Heart left ventricle (tissue), 16 donors: ENCODE measurements around the gene TANC2. TPM values are rescaled to one million over a fixed set of nuclear protein-coding genes. Genes with fewer than 3 reads are reported as not detected.

Experiments used
- ATAC-seq, 4 donors: fragments of 200-7000 bp; cut with Tn5 transposase; one replicate each; pipeline ENCODE4 v1.9.1; 2020 to 2022; ENCODE audit warnings: moderate library complexity in 4 of 4, mild to moderate bottlenecking in 3 of 4, moderate number of reproducible peaks in 1 of 4
- DNase-seq, 5 donors: peaks; one replicate each; pipeline ENCODE4 v3.0.0-alpha.2; 2020
- H3K27ac ChIP-seq, 12 donors: fragments of 200-600 bp; sonication (generic) in 4 of 12; one replicate each; pipeline versions ENCODE4 v1.5.0 to v1.8.0; 2016 to 2022; ENCODE audit warnings: mild to moderate bottlenecking in 2 of 12
- H3K27me3 ChIP-seq, 9 donors: fragments of 200-600 bp; sonication (generic) in 2 of 9; one replicate each; pipeline versions ENCODE4 v1.5.1 to v1.8.0; 2016 to 2022; ENCODE audit warnings: mild to moderate bottlenecking in 3 of 9
- H3K36me3 ChIP-seq, 9 donors: fragments of 200-600 bp; sonication (generic) in 2 of 9; one replicate each; pipeline versions ENCODE4 v1.5.0 to v1.8.0; 2018 to 2022; ENCODE audit warnings: mild to moderate bottlenecking in 2 of 9
- H3K4me1 ChIP-seq, 12 donors: fragments of 200-600 bp; sonication (generic) in 4 of 12; one replicate each; pipeline versions ENCODE4 v1.5.0 to v1.8.0; 2016 to 2022; ENCODE audit warnings: mild to moderate bottlenecking in 3 of 12
- H3K4me3 ChIP-seq, 12 donors: fragments of 200-600 bp; sonication (generic) in 4 of 12; one replicate each; pipeline versions ENCODE4 v1.5.0 to v1.8.0; 2017 to 2022; ENCODE audit warnings: mild to moderate bottlenecking in 9 of 12, moderate library complexity in 4 of 12
- H3K9me3 ChIP-seq, 12 donors: fragments of 200-600 bp; sonication (generic) in 4 of 12; one replicate each; pipeline versions ENCODE4 v1.5.0 to v1.8.0; 2016 to 2022; ENCODE audit warnings: mild to moderate bottlenecking in 1 of 12
- POLR2A ChIP-seq, 2 donors: fragments of 450-650 bp; IDR thresholded peaks; one replicate each; pipeline ENCODE4 v1.6.1; 2017; ENCODE audit warnings: antibody characterized with exemption in 2 of 2, mild to moderate bottlenecking in 2 of 2, moderate library complexity in 2 of 2
- WGBS, 4 donors: extraction: QIAGEN DNeasy Blood & Tissue Kit in 2 of 4; methylation state at CpG; one replicate each; pipeline versions ENCODE4 v1.1.5 to v1.1.7; 2013 to 2018; 5-methylcytosine and 5-hydroxymethylcytosine counted together
- intact Hi-C, 10 donors: fragments of 100-400 bp; cut with DNase I; formaldehyde crosslinking; loops; one replicate each; pipeline versions ENCODE4 v1.11.1 to v1.14.2; 2022
- polyA plus RNA-seq, 2 donors: library from polyadenylated mRNA; stranded (reverse); fragments of 200-250 nt; gene quantifications; one replicate each; pipeline ENCODE4 v1.2.3, GENCODE V29; 2013
- total RNA-seq, 9 donors: library from RNA; depleted of rRNA in 2 of 9; stranded (reverse); fragments of >200 nt in 2 of 9; fragmentation: NEBNext Ultra II Directional in 3 of 9; extraction: Animal tissue kit (Norgen Biotek cat#: 25700) in 3 of 9; gene quantifications; one replicate each; pipeline versions ENCODE4 v1.1.0 to v1.2.4, GENCODE V29; 2016 to 2023
- TF ChIP-seq, protein P1 (sequence below), 12 donors: fragments of 200-600 bp; sonication (generic) in 4 of 12; IDR thresholded peaks; one replicate each; pipeline versions ENCODE4 v1.5.0 to v1.8.0; 2018 to 2022; ENCODE audit warnings: antibody characterized with exemption in 12 of 12, mild to moderate bottlenecking in 5 of 12
- donor health status: ischemic (EF 13 %, LVEDD 7.1; RV severe dilation, severe dysfunction).
- donor health status: healthy with polysubstance abuse.
- donor health status: DM: no; HTN: yes; CAD: no.
- donor health status: DM: no; HTN: no; CAD: no.
- donor health status: ischemic (EF 25% LVEDD 6.9; RV normal size, moderate dysfunction).
- donor health status: ischemic (EF 25% LVEDD 5.7; RV mildly dilated, moderate dysfunction).
- donor health status: healthy.
- donor health status: DM: yes; HTN: yes; CAD: no.
- donor health status: ischemic (EF 35%, LVEDD 5.7; RV mildly dilated, moderate dysfunction).
- donor health status: nonischemic (EF 11% LVEDD 7.7; RV severe dilation, severe dysfunction).
- donor health status: DM: yes; HTN: yes; CAD: no.
- donor health status: PGD.
- donor health status: ischemic (EF 29% LVEDD 5.4; RV normal size, mild dysfunction).
- donor health status: nonischemic (EF 23%, LVEDD 6.1; RV moderate dilation, normal function).

Gene TANC2
- total and polyA plus RNA-seq, 11 donors, result 2.3 to 19.1 (median 7.5) TPM

DNA sequence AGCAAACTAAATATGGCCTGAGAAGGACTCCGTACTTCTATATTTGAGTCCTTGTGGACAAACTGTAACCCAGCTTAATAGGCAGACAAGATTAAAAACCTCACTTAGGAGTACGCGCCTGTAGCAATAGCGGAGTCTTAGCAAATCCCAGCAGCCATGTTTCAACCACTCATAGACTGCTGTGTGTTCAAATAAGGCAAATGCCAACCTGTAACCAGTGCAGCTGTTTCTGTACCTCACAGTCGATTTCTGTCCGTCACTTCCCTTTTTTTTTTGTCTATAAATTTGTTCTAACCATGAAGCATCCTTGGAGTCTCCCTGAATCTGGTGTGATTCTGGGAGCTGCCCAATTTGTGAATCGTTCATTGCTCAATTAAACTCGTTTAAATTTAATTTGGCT, 30.2 kb downstream of the TANC2 start:
- intact Hi-C loops, result loop anchor here in 7 of 10 donors (5.0 to 10.0 kb wide), 2 partner anchors 409 to 411 kb away; no protein-coding TSS in a partner anchor
- Histone ChIP-seq H3K4me1 (peaks cover 0 to 20% (median 2%) of the 10 kb centered on the region in 12 donors), H3K9me3 (peaks cover 0 to 8% (median 0%) of the 10 kb centered on the region in 12 donors), H3K27ac (no peak overlapping the region), H3K27me3 (no peaks in the 10 kb centered on the region), H3K4me3 (no peak overlapping the region), H3K36me3 (no peaks in the 10 kb centered on the region)
- WGBS, 4 donors, result 93 to 95% (median 94%) methylated on average over 8 of the region's 8 CpGs
- TF ChIP-seq, protein P1, sequence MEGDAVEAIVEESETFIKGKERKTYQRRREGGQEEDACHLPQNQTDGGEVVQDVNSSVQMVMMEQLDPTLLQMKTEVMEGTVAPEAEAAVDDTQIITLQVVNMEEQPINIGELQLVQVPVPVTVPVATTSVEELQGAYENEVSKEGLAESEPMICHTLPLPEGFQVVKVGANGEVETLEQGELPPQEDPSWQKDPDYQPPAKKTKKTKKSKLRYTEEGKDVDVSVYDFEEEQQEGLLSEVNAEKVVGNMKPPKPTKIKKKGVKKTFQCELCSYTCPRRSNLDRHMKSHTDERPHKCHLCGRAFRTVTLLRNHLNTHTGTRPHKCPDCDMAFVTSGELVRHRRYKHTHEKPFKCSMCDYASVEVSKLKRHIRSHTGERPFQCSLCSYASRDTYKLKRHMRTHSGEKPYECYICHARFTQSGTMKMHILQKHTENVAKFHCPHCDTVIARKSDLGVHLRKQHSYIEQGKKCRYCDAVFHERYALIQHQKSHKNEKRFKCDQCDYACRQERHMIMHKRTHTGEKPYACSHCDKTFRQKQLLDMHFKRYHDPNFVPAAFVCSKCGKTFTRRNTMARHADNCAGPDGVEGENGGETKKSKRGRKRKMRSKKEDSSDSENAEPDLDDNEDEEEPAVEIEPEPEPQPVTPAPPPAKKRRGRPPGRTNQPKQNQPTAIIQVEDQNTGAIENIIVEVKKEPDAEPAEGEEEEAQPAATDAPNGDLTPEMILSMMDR (IDR thresholded peaks at IDR 0.05), result no peak
- no peak for TF ChIP-seq POLR2A (IDR thresholded peaks at IDR 0.05)
- ATAC-seq, result no peak
- no peak for DNase-seq

DNA sequence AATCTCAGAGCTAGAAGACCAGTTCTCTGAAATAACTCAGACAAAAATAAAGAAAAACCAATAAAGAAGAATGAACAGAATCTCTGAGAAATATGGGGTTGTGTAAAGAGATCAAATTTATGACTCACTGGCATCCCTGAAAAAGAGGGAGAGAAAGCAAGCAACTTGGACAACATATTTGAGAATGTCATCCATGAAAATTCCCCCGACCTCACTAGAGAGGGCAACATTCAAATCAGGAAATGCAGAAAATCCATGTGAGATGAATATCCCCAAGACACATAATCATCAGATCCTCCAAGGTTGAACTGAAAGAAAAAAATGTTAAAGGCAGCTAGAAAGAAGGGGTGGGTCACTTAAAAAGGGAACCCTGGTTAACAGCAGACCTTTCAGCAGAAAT, 32.1 kb downstream of the TANC2 start:
- Histone ChIP-seq H3K9me3 (peaks cover 0 to 8% (median 0%) of the 10 kb centered on the region in 12 donors), H3K36me3 (no peaks in the 10 kb centered on the region), H3K4me3 (no peak overlapping the region), H3K27ac (no peak overlapping the region), H3K4me1 (peaks cover 0 to 20% (median 2%) of the 10 kb centered on the region in 12 donors), H3K27me3 (no peaks in the 10 kb centered on the region)
- TF ChIP-seq, protein P1 (IDR thresholded peaks at IDR 0.05), result no peak
- no peak for TF ChIP-seq POLR2A (IDR thresholded peaks at IDR 0.05)
- DNase-seq (no peak), ATAC-seq (no peak)
- 72 to 85% (median 78%) methylated on average over 1 of the region's 1 CpG for WGBS, 4 donors
- intact Hi-C loops, result loop anchor here in 7 of 10 donors (5.0 to 10.0 kb wide), 2 partner anchors 407 to 409 kb away; no protein-coding TSS in a partner anchor

DNA sequence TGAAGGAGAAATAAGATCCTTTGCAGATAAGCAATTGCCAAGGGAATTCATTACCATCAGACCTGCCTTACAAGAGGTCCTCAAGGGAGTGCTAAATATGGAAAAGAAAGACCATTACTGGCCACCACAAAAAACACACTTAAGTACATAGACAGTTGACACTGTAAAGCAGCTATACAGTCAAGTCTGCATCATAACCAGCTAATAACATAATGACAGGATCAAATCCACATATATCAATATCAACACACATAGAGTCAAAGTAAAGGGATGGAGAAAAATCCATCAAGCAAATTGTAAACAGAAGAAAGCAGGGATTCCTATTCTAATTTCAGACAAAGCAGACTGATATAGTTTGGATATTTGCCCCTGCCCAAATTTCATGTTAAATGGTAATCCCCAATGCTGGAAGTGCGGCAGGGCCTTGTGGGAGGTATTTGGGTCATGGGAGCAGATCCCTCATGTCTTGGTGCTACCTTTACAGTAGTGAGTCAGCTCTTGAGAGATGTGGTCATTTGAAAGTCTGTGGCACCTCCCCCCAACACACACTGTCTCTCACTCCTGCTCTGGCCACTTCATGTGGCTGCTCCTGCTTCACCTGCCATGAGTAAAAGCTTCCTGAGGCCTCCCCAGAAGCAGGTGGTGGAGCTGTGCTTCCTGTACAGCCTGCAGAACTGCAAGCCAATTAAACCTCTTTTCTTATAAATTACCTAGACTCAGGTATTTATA, 32.8 kb downstream of the TANC2 start:
- Histone ChIP-seq H3K27ac (no peak overlapping the region), H3K9me3 (peaks cover 0 to 8% (median 0%) of the 10 kb centered on the region in 12 donors), H3K36me3 (no peaks in the 10 kb centered on the region), H3K27me3 (no peaks in the 10 kb centered on the region), H3K4me1 (peaks cover 0 to 20% (median 2%) of the 10 kb centered on the region in 12 donors), H3K4me3 (no peak overlapping the region)
- ATAC-seq (no peak), DNase-seq (no peak)
- intact Hi-C loops, result loop anchor here in 7 of 10 donors (5.0 to 10.0 kb wide), 2 partner anchors 406 to 408 kb away; no protein-coding TSS in a partner anchor
- 91 to 100% (median 98%) methylated on average over 1 of the region's 1 CpG for WGBS, 4 donors
- TF ChIP-seq, protein P1 (IDR thresholded peaks at IDR 0.05), result no peak
- no peak for TF ChIP-seq POLR2A (IDR thresholded peaks at IDR 0.05)

DNA sequence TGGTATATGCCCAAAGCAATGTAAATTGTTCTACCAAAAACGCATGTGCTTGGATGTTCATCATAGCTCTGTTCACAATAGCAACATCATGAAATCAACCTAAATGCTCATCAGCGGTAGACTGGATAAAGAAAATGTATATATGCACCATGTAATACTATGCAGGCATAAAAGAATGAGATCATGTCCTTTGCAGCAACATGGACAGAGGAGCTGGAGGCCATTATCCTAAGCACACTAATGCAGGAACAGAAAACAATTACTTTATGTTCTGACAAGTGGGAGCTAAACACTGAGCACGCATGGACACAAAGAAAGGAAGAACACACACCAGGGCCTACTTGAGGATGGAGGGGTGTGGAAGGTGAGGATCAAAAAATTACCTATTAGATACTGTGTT, 33.7 kb downstream of the TANC2 start:
- Histone ChIP-seq H3K4me3 (no peak overlapping the region), H3K36me3 (no peaks in the 10 kb centered on the region), H3K4me1 (peaks cover 0 to 16% (median 2%) of the 10 kb centered on the region in 12 donors), H3K9me3 (peaks cover 0 to 3% (median 0%) of the 10 kb centered on the region in 12 donors), H3K27me3 (no peaks in the 10 kb centered on the region), H3K27ac (no peak overlapping the region)
- DNase-seq (no peak), ATAC-seq (no peak)
- 92 to 95% (median 93%) methylated on average over 3 of the region's 3 CpGs for WGBS, 4 donors
- TF ChIP-seq, protein P1 (IDR thresholded peaks at IDR 0.05), result no peak
- TF ChIP-seq POLR2A (IDR thresholded peaks at IDR 0.05), result no peak
- intact Hi-C loops, result loop anchor here in 7 of 10 donors (5.0 to 10.0 kb wide), 2 partner anchors 405 to 408 kb away; no protein-coding TSS in a partner anchor
